HG02970 (cell line): ENCODE measurements around the gene GNLY.
"Not testable (repeated sequence)": the region's sequence is repeated elsewhere in the genome, so short reads cannot be mapped to it uniquely, and the experiment has no call there.

Experiments
- ATAC-seq: cut with Tn5 transposase; IDR thresholded peaks from one replicate; pipeline ENCODE4 v1.9.1; 2021; ENCODE audit warnings: mild to moderate bottlenecking, moderate library complexity, moderate number of reproducible peaks; ENCODE audit not compliant: unreplicated experiment, low FRiP score

The GNLY gene

DNA sequence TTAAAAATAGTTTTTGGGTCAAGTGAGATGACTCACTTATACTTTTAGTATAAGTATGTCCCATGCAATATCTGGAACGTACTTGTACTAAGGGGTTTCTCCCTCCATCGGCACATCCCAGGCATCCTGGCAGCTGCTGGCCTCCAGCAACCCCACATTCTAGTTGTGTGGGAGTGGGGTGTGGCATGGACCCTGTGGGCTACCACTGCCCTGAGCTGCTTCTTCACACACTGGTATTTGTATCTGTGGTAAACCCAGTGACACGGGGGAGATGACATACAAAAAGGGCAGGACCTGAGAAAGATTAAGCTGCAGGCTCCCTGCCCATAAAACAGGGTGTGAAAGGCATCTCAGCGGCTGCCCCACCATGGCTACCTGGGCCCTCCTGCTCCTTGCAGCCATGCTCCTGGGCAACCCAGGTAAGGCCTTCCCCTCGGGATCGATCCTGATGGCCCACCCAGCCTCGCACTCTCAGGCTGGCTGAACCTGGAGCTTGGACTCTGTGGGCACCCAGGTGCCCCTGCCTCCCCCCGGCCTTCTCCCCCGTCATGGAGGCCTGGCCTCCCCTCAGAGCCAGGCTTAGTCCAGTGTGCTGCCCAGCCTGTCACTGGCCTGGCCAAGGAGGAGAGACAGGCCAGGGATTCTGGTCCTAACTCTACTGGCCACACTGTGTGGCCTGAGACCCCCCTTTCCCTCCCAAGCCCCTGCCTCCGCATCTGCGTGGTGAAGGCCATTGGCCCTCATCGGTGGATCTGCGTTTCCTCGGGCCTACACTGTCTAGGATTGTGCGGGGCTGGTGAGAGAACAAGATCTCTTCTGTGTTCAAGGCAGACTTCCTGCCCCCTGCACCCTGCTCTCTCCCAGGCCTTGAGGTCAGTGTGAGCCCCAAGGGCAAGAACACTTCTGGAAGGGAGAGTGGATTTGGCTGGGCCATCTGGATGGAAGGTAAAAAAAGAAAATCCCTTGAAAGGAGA lies at the start of gene GNLY:
GNLY (plus strand) TSS at position 307 of the 974 bp plus-strand sequence; CDS start at position 368, 61 bp downstream.
- ATAC-seq, result no peak

- no peak for ATAC-seq
Observed at GRCh38 chr2:85644909-85645308, 49.2 kb upstream of the GNLY start.

GRCh38 chr2:85646166-85646565 lies 48.0 kb upstream of the GNLY start:
- ATAC-seq, result no peak

DNA sequence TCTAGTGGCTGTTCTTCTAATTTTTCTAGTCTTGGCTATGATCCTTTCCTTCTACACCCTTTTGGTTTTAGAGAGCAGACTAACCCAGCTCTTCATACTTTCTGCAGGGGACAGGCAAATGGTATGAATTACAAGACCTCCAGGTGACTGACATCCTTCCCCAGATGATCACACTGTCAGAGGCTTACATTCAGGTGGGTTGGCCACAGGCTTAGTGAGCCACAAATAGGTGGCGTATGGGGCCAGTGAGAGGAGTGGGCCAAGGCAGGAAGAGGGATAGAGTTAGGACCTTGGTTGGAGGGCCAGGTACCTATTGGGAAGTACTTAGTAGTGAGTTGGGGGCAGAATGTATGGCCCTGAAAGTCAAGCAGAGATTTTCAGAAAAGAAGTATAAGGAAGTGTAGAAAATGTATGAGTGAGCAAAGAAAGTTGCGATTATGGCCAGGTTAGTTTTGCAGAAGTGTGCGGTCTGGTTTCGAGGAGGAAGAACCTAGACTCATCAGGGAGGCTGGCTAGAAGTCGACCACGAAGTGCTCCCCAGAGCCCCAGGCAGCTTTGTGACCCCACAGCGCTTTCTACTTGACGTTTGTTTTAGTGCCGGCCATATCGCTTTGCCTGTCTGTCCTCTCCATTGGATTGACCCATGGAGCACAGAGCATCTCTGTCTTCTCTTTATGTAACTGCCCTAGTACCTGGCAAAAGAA lies 46.2 kb upstream of the GNLY start:
- no peak for ATAC-seq

- ATAC-seq, result no peak
Observed at GRCh38 chr2:85648619-85649018, 45.5 kb upstream of the GNLY start.

DNA sequence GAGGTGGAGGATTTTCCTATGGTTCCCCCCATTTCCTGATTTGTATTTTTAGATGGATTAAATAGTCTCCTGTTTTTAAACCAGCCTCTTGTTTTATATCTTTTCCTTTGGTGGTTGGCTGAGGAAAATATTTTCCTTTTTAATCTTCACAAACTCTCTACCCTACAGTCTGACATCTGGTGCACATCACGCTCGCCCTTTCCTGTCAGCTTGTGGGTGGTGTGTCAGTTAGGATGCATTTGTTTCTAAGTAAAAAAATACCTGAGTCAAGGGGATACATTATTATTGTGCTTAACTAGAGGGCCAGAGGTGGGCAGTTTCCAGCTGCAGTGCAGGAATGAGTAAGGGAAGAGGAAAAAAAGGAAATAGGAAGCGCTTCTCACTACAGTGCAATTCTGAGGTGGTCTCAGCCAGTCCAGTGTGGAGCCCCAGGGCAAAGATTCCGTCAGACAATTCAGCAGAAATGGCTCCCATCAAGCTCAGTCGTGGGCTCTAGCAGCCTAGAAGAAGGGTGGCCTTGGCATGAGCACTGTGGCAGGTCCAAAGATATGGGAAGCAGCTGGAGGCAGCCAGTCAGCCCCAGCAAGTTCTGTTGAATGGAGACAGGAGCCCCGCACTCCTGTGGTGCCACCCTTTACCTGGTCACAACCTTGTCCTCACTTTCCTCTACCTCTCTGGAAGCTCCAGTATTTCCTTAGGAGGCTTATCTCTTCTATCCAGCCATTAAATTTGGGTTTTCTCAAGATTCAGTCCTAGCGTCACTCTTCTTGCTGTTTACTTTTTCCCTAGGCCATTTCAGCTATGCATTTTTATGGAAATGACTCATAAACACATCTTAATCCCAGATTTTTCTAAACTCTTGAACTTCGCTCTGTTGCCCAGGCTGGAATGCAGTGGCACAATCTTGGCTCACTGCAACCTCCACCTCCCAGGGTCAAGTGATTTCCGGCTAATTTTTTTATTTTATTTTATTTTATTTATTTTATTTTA lies 44.7 kb upstream of the GNLY start:
- ATAC-seq, result no peak

- ATAC-seq, result no peak
Observed at GRCh38 chr2:85650456-85650855, 43.7 kb upstream of the GNLY start.

DNA sequence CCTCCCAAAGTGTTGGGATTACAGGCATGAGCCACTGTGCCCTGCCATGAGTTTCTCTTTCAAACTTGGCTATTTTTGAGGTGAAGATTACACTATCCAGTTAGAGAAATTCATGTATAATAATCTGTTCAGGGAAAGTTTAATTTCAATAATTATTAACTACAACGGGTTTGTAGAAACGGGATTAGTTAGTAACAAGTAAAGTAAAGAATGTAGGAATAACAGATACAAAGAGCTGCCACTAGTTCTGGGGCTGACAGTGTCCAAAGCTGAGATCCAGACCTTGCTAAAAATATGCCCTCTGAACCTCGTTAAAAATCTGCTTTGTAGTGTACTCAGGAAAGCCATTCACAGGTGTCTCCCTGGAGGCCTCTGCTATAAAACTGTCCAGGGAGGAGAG lies 43.1 kb upstream of the GNLY start:
- no peak for ATAC-seq

- ATAC-seq, result no peak
Observed at GRCh38 chr2:85652056-85652455, 42.1 kb upstream of the GNLY start.

DNA sequence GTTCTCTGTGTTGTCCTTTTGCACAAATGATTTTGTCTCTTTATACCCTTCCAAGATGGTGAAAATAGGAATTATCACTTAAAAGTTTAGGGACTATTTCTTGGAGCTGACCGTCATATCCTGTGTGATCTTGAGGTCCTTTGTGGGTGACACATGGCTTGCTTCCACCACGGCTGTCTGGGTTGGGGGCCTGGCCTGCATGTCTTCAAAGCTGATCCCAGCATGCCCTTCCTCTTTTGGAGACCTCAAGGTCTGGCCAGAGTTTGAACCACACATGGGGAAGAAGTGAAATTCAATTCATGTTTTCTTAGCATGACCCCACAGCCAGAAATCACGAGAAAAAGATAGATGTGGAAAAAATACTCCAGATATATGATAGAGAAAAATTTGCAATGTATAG lies 40.2 kb upstream of the GNLY start:
- ATAC-seq, result no peak

DNA sequence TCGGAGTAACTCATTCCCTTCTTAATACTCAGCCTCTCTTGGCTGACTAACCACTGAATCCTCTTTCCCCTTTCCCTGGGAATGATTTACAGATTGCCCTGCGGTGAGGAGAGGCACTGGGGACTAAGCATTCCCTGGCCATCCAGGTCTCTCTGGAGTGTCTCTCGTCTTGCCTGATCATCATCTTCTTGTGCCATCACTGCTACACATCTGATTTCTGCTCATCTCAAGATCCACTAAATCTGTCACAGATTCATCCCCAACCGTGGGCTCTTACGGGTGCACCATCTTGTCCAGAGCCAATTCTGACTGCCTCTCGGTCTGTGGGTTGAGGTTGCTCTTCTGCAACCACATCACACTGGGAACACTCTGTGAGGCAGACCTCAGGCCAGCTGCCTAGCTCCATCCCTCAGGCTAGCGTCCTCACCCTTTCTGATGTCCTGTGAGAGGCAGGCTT lies 38.2 kb upstream of the GNLY start:
- no peak for ATAC-seq

DNA sequence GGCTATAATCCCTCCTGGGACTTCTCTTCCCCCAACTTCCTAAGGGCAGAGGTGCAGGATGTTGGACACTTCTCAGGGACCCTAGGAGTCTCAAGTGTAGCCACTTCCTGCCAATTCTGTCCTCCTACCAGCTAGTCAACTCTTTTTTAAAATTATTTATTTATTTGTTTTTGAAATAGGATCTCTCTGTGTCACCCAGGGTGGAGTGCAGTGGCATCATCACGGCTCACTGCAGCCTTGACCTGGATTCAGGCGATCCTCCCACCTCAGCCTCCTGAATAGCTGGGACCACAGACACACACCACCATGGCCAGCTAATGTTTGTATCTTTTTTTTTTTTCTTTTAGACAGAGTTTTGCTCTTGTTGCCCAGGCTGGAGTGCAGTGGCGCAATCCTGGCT lies 37.7 kb upstream of the GNLY start:
- ATAC-seq, result no peak

GRCh38 chr2:85657399-85657798 lies 36.8 kb upstream of the GNLY start:
- not testable (repeated sequence) for ATAC-seq

DNA sequence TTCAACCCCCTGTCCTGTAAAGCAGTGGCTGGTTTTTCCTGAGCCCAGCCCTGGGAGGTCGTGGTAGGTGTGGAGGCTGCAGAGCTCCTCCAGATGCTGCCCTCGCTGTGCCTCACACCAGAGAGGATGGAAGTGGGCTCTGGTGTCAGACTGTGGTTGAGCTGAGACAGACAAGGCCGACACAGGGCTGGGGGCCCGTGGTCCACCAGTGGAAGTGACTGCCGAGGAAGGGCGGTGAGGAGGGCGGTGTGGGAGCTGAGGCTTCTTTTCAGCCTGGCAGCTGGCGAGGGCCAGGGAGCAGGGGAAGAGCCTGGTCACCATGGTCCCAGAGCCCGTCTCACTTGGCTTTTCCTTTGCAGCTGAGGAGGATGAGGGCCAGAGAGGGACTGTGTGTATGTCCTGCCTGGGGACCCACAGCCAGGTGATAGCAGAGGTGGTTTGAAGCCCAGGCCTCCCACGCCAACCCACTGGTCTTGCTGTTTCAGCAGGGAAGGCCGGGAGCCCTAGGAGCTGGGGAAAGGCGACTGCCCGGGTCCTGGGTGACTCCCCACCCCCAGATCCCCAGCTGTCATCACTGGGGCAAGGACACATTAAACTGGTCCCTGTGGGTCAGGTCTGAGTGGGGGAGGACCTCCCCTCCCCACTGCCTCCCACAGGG lies 34.7 kb upstream of the GNLY start:
- ATAC-seq, result no peak

- ATAC-seq, result not testable (repeated sequence)
Observed at GRCh38 chr2:85660301-85660700, 33.9 kb upstream of the GNLY start.

DNA sequence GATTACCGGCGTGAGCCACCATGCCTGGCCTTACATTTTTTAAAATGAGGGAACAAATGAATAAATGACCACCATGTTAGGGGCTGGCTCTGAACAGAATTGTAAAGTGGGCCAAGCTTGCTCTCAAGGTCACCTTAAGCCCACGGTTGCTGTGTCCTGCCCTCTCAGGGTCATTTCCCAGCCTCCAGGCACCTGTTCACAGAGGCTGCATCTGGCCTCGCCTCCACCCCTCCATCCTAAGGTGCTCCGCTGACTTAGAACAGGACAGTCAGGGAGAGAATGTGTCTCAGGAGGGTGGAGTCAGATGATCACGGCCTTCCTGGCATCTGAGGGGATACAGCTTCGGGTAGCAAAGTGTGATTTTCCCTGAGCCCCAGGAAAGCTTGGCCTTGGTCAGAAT lies 33.4 kb upstream of the GNLY start:
- no peak for ATAC-seq

DNA sequence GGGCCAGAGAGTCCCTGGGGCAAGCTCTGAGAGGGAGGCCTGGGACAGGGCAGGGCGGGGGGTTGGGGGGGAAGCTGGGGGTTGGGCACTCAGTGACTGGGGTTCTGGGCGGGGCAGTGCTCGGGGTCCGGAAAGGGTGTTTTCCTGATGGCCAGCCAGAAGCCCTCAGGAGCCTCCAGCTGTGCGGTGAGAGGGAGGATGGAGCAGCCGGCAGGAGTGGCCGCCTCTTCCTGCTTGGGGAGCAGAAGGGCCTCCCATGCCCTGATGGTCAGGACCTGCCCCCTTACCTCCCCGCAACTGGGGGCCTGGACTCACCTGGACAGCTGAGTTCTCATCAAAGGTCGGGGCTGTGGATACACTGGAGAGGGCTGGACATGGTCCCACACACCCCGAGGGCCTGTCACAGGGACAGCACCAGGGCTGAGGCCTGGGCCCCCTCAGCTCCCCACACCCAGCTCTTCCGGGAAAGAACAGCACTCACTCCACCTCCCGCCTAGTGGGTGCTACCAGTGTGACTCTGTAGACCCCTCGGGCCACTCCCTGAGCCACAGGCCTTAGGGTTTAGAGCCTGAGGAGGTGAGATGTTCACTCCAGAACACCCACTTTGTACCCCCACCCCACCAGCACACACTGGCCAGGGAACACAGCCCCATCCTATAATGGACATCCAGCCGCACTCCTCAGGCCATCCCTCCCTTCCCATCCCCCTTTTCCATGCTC lies 32.9 kb upstream of the GNLY start:
- no peak for ATAC-seq

- no peak for ATAC-seq
Observed at GRCh38 chr2:85662899-85663593, 31.1 kb upstream of the GNLY start.
